GM06990 (cell line): ENCODE measurements around the gene TECPR1.
A peak's percentile ranks its signal among the peaks of the same experiment; 100 is the strongest.

Experiments used
- DNase-seq: peaks from one replicate; pipeline ENCODE4 v3.0.0-alpha.2; 2011; ENCODE audit not compliant: insufficient read length; ENCODE audit errors: extremely low read depth
- H3K27me3 ChIP-seq: replicated peaks from 2 replicates; pipeline ENCODE4 v1.6.0; 2011; ENCODE audit warnings: low read length; ENCODE audit not compliant: control insufficient read depth, insufficient read depth
- H3K36me3 ChIP-seq: 2 replicates; pipeline ENCODE4 v1.5.1; 2011; ENCODE audit warnings: low read length; ENCODE audit not compliant: control insufficient read depth, insufficient read depth
- H3K4me3 ChIP-seq: replicated peaks from 2 replicates; pipeline ENCODE4 v1.5.1; 2011; ENCODE audit warnings: low read depth, mild to moderate bottlenecking, control low read depth, low read length
- TF ChIP-seq, protein P1 (sequence below): IDR thresholded peaks from 2 replicates; pipeline ENCODE4 v1.5.1; 2011; ENCODE audit warnings: low read length, control low read depth, mild to moderate bottlenecking, inconsistent platforms; ENCODE audit not compliant: insufficient read depth, poor library complexity, severe bottlenecking

TECPR1 gene, protein sequence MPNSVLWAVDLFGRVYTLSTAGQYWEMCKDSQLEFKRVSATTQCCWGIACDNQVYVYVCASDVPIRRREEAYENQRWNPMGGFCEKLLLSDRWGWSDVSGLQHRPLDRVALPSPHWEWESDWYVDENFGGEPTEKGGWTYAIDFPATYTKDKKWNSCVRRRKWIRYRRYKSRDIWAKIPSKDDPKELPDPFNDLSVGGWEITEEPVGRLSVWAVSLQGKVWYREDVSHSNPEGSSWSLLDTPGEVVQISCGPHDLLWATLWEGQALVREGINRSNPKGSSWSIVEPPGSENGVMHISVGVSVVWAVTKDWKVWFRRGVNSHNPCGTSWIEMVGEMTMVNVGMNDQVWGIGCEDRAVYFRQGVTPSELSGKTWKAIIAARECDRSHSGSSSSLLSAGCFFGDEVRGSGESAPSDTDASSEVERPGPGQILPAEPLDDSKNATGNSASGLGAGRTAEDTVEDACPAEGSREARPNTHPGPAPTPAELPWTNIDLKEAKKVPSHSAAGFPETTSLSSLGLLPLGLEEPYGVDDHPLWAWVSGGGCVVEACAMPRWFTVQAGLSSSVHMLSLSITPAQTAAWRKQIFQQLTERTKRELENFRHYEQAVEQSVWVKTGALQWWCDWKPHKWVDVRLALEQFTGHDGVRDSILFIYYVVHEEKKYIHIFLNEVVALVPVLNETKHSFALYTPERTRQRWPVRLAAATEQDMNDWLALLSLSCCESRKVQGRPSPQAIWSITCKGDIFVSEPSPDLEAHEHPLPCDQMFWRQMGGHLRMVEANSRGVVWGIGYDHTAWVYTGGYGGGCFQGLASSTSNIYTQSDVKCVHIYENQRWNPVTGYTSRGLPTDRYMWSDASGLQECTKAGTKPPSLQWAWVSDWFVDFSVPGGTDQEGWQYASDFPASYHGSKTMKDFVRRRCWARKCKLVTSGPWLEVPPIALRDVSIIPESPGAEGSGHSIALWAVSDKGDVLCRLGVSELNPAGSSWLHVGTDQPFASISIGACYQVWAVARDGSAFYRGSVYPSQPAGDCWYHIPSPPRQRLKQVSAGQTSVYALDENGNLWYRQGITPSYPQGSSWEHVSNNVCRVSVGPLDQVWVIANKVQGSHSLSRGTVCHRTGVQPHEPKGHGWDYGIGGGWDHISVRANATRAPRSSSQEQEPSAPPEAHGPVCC

DNA sequence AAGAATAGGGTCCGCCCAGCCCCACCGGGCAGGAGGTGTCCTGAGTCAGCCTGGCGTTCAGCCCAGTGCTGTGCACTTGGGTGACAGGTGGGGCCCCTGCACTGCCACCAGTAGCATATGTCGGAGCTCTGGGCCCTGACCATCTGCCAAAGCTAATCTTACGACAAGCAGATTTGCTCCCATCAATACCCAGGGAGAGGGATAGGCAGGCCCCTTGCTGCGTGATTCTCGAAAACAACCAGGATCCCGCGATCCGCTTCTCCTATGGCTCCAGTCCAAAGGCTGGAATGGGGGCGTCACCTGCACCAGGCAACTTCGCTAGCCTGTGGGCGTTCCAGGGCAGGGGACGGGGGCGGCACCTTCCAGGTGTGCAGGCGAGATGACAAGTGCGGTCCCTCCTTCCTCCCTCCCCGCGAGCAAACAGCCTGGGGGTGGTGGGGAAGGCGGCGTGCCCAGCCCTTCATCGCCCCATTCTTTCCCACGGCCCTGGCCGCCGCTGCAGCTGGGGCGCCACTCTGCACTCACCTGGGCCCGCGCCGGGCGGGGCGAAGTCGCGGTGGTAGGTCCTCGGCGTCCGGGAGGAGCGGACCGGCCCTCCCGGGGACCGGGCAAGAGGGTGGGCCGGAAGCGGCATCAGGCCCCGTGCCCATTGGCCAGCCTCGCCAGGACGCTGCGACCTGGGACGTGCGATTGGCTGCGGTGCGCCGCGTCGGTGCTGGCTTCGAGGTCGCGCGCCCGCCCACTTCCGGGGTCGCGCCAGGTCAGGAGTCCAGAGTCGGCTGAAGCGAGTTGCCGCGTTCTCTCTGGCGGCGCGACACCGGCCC, at the start of gene TECPR1:
TECPR1 (minus strand) TSS at position 632 of the 824 bp plus-strand sequence. CDS start 6,086 bp downstream, outside the sequence.
- TF ChIP-seq, protein P1, sequence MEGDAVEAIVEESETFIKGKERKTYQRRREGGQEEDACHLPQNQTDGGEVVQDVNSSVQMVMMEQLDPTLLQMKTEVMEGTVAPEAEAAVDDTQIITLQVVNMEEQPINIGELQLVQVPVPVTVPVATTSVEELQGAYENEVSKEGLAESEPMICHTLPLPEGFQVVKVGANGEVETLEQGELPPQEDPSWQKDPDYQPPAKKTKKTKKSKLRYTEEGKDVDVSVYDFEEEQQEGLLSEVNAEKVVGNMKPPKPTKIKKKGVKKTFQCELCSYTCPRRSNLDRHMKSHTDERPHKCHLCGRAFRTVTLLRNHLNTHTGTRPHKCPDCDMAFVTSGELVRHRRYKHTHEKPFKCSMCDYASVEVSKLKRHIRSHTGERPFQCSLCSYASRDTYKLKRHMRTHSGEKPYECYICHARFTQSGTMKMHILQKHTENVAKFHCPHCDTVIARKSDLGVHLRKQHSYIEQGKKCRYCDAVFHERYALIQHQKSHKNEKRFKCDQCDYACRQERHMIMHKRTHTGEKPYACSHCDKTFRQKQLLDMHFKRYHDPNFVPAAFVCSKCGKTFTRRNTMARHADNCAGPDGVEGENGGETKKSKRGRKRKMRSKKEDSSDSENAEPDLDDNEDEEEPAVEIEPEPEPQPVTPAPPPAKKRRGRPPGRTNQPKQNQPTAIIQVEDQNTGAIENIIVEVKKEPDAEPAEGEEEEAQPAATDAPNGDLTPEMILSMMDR, result no peak
- Histone ChIP-seq H3K36me3 (no peaks in the 10 kb centered on the region; the same call in 1 of the 2 replicates), H3K4me3 (peak within 1 kb of the TSS; percentile 79), H3K27me3 (no peaks in the 10 kb centered on the region)
- peak; percentile 94 for DNase-seq

DNA sequence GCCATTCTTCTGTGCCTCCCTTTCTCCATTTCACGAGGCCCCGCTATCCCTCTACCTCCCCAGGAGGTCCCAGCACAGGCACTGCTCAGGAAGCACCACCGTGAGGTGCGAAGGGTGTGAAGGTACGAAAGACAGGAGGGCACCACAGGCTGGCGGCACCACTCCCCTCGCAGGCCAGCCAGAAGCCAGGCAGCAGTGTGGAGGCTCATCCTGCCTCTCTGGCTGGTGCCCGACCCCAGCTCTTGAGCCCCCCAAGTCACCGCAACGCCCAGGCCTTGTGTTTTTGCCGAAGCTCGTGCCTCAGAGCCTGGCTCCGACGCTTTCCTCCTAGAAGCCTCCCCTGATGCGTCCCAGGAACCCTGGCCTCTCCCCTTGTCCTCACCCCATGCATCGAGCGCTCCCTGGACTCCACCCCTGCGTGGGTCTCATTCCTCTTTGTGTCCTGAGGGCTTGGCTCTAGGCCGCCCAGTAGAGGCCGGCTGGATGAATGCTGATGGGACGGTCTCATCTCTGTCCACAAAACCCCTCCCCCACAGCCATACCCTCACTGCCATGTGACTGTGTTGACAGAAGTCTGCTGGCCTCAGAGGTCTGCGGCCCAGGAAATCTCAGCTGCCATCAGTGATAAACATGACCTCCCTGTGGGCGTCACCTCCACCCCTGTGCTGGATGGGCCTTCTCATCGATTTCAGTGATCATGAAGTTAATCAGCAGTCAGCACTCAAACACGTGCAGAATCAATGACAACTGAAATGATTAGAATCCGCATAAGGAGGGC, 48.8 kb upstream of the TECPR1 start:
- Histone ChIP-seq H3K27me3 (no peaks in the 10 kb centered on the region), H3K4me3 (no peak overlapping the region), H3K36me3 (peaks cover 36% of the 10 kb centered on the region)
- no peak for DNase-seq
- TF ChIP-seq, protein P1, result no peak

DNA sequence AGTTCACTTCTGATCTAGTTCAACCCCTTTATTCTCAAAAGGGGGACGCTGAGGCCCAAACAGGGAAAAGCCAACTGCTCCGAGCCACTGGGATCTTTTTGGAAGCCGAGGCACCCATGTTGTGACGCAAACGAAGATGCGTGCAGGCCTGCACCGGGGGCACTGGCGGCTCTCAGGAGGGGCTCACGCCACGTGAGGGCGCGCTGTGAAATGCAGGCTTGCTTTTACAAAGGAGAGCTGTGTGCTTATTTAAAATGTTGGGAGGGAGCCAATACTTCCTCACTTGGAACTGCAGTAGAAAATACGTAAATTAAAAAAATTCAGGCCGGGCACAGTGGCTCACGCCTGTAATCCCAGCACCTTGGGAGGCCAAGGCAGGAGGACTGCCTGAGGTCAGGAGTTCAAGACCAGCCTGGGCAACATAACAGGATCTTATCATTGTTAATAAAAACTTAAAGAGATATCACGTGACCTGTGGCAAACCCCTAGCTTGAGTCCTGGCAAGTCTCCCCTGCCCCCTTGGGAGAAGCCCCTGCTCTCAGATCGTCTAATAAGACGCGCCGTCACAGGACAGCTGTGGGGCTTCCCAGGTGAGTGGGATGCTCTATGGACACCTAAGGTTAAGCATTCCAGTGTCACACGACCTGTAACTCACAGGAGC, 45.7 kb upstream of the TECPR1 start:
- DNase-seq, result no peak
- Histone ChIP-seq H3K36me3 (peaks cover 30% of the 10 kb centered on the region), H3K27me3 (no peaks in the 10 kb centered on the region), H3K4me3 (no peak overlapping the region)
- TF ChIP-seq, protein P1, result no peak

DNA sequence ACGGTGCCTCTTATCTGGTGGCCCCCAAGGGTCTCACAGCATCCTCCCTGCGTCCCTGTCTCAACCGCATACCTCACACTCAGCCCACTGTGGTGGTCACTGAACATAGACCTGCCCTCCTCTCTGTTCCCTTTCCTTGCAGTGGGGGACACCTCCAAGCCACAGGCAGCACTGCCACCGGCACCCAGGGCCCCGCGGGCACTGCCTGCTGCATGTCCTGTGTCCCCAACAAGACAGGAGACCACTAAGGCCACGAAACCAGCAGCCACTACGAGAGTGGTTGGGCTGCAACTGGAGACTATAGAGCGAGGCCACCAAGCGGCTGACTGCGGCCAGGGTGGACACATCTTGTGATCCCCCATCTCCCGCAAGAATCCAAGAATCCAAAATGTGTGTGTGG, 44.8 kb upstream of the TECPR1 start:
- Histone ChIP-seq H3K27me3 (no peaks in the 10 kb centered on the region), H3K4me3 (no peak overlapping the region), H3K36me3 (peaks cover 33% of the 10 kb centered on the region)
- TF ChIP-seq, protein P1, result no peak
- DNase-seq, result no peak
